GM04504 (cell line): ENCODE data around the gene TLE3.
"Not testable (repeated sequence)": the region's sequence is repeated elsewhere in the genome, so short reads cannot be mapped to it uniquely, and the experiment has no call there.

Experiments
- DNase-seq: peaks from one replicate; pipeline ENCODE4 v3.0.0-alpha.2; 2012; ENCODE audit warnings: low read depth

TLE3 gene

GRCh38 chr15:70097321-70098152 is at the start of gene TLE3:
Gene TLE3, minus strand, starts transcription at chr15:70097917. Its CDS starts 1,119 bp downstream, at chr15:70096798.
- DNase-seq, result peak; percentile 93

GRCh38 chr15:70147178-70147760 is 49.6 kb upstream of the TLE3 start:
- no peak for DNase-seq

- no peak for DNase-seq
Observed at GRCh38 chr15:70146771-70147170, 49.1 kb upstream of the TLE3 start.

- DNase-seq, result no peak
Observed at GRCh38 chr15:70146162-70146561, 48.4 kb upstream of the TLE3 start.

- no peak for DNase-seq
Observed at GRCh38 chr15:70145261-70145660, 47.5 kb upstream of the TLE3 start.

GRCh38 chr15:70142322-70143191 is 44.8 kb upstream of the TLE3 start:
- no peak for DNase-seq

- no peak for DNase-seq
Observed at GRCh38 chr15:70142072-70142321, 44.3 kb upstream of the TLE3 start.

GRCh38 chr15:70141376-70142071 is 43.8 kb upstream of the TLE3 start:
- DNase-seq, result no peak

GRCh38 chr15:70140543-70141375 is 43.0 kb upstream of the TLE3 start:
- no peak for DNase-seq

- no peak for DNase-seq
Observed at GRCh38 chr15:70140025-70140542, 42.4 kb upstream of the TLE3 start.

GRCh38 chr15:70137967-70138366 is 40.2 kb upstream of the TLE3 start:
- no peak for DNase-seq

GRCh38 chr15:70137021-70137420 is 39.3 kb upstream of the TLE3 start:
- not testable (repeated sequence) for DNase-seq

- no peak for DNase-seq
Observed at GRCh38 chr15:70133781-70134421, 36.2 kb upstream of the TLE3 start.

GRCh38 chr15:70133296-70133695 is 35.6 kb upstream of the TLE3 start:
- no peak for DNase-seq

- no peak for DNase-seq
Observed at GRCh38 chr15:70132571-70132970, 34.9 kb upstream of the TLE3 start.

GRCh38 chr15:70132139-70132538 is 34.4 kb upstream of the TLE3 start:
- no peak for DNase-seq

- DNase-seq, result no peak
Observed at GRCh38 chr15:70128414-70129140, 30.9 kb upstream of the TLE3 start.

GRCh38 chr15:70127770-70128413 is 30.2 kb upstream of the TLE3 start:
- no peak for DNase-seq

- no peak for DNase-seq
Observed at GRCh38 chr15:70127288-70127746, 29.6 kb upstream of the TLE3 start.
